HEK293 (cell line): Measurements from ENCODE around the gene CATSPERD.

Source experiments
- CTCF ChIA-PET: fragments of 350-600 bp; formaldehyde crosslinking; extraction: SDS; loops from one replicate; lab custom pipeline; 2021; ENCODE audit warnings: antibody characterized with exemption; lab: Yijun Ruan, JAX
- POLR2A ChIA-PET: fragments of 300-600 bp; formaldehyde crosslinking; extraction: SDS; loops from one replicate; lab custom pipeline; 2020; ENCODE audit warnings: antibody characterized with exemption, inconsistent platforms; lab: Yijun Ruan, JAX
- H3K27ac ChIP-seq: fragments of 200-500 bp; sonication (Bioruptor generic); 2 replicates; pipeline ENCODE4 v1.5.1; 2014; ENCODE audit warnings: low read depth, low read length, control low read depth, inconsistent platforms; ENCODE audit errors: extremely low read depth
- H3K36me3 ChIP-seq, 2 experiments: fragments of 200-500 bp in 1 of 2; sonication (Bioruptor generic) in 1 of 2; 1 replicate in 1 of 2; 2 replicates in 1 of 2; pipeline ENCODE4 v1.5.1; 2014 to 2017; ENCODE audit warnings: inconsistent platforms in 2 of 2, low read length in 2 of 2; ENCODE audit not compliant: control insufficient read depth in 2 of 2, insufficient read depth in 1 of 2
- H3K4me1 ChIP-seq: fragments of 200-500 bp; sonication (Bioruptor generic); 2 replicates; pipeline ENCODE4 v1.5.1; 2014; ENCODE audit warnings: mild to moderate bottlenecking, low read length, inconsistent platforms; ENCODE audit not compliant: control insufficient read depth, insufficient read depth
- H3K4me3 ChIP-seq: 2 replicates; pipeline ENCODE4 v1.5.1; 2011; ENCODE audit warnings: low read depth, mild to moderate bottlenecking, control low read depth, low read length, moderate library complexity
- H3K9me3 ChIP-seq: fragments of 200-500 bp; sonication (Bioruptor generic); 2 replicates; pipeline ENCODE4 v1.5.1; 2014; ENCODE audit warnings: low read depth, low read length, inconsistent platforms; ENCODE audit not compliant: control insufficient read depth, insufficient read depth
- GLIS1 ChIP-seq: fragments of 450-650 bp; formaldehyde crosslinking; IDR thresholded peaks from 2 replicates; pipeline ENCODE4 v1.5.1; 2016; ENCODE audit warnings: missing biosample characterization, missing genetic modification characterization
- KLF10 ChIP-seq: fragments of 450-650 bp; IDR thresholded peaks from 2 replicates; pipeline ENCODE4 v1.5.1; 2018; ENCODE audit warnings: missing biosample characterization, mild to moderate bottlenecking, missing genetic modification characterization
- KLF8 ChIP-seq: fragments of 450-650 bp; formaldehyde crosslinking; IDR thresholded peaks from 2 replicates; pipeline ENCODE4 v1.5.1; 2016; ENCODE audit warnings: missing biosample characterization, missing genetic modification characterization
- KLF9 ChIP-seq: fragments of 450-650 bp; formaldehyde crosslinking; IDR thresholded peaks from 2 replicates; pipeline ENCODE4 v1.5.1; 2016; ENCODE audit warnings: missing biosample characterization, missing genetic modification characterization, low read depth
- REPIN1 ChIP-seq: fragments of 450-650 bp; formaldehyde crosslinking; IDR thresholded peaks from 2 replicates; pipeline ENCODE4 v1.5.1; 2017; ENCODE audit warnings: missing biosample characterization, missing genetic modification characterization, low read depth
- SALL2 ChIP-seq: fragments of 450-650 bp; formaldehyde crosslinking; IDR thresholded peaks from 2 replicates; pipeline ENCODE4 v1.5.0; 2017; ENCODE audit warnings: missing biosample characterization, mild to moderate bottlenecking, missing genetic modification characterization, borderline replicate concordance
- TCF7L2 ChIP-seq: IDR thresholded peaks from 2 replicates; pipeline ENCODE4 v1.6.1; 2011; ENCODE audit warnings: low read depth, mild to moderate bottlenecking, inconsistent platforms, low read length, moderate library complexity, borderline replicate concordance
- ZFP69B ChIP-seq: fragments of 450-650 bp; formaldehyde crosslinking; IDR thresholded peaks from 2 replicates; pipeline ENCODE4 v1.5.1; 2016; ENCODE audit warnings: missing biosample characterization, missing genetic modification characterization
- ZNF138 ChIP-seq: fragments of 450-650 bp; formaldehyde crosslinking; IDR thresholded peaks from 2 replicates; pipeline ENCODE4 v1.5.1; 2016; ENCODE audit warnings: missing biosample characterization, missing genetic modification characterization, borderline replicate concordance
- ZNF157 ChIP-seq: fragments of 450-650 bp; formaldehyde crosslinking; IDR thresholded peaks from 2 replicates; pipeline ENCODE4 v1.5.1; 2016; ENCODE audit warnings: missing biosample characterization, missing genetic modification characterization
- ZNF280D ChIP-seq: fragments of 450-650 bp; formaldehyde crosslinking; IDR thresholded peaks from 2 replicates; pipeline ENCODE4 v1.5.1; 2016; ENCODE audit warnings: missing biosample characterization, missing genetic modification characterization
- ZNF350 ChIP-seq: fragments of 450-650 bp; formaldehyde crosslinking; IDR thresholded peaks from 2 replicates; pipeline ENCODE4 v1.5.0; 2017; ENCODE audit warnings: missing biosample characterization, mild to moderate bottlenecking, missing genetic modification characterization
- ZNF514 ChIP-seq: fragments of 450-650 bp; formaldehyde crosslinking; IDR thresholded peaks from 2 replicates; pipeline ENCODE4 v1.5.1; 2016; ENCODE audit warnings: missing biosample characterization, missing genetic modification characterization
- ZNF555 ChIP-seq: fragments of 450-650 bp; formaldehyde crosslinking; conservative IDR thresholded peaks from 2 replicates; pipeline ENCODE4 v1.5.1; 2017; ENCODE audit warnings: missing biosample characterization, mild to moderate bottlenecking, missing genetic modification characterization, inconsistent platforms
- ZNF660 ChIP-seq: fragments of 450-650 bp; IDR thresholded peaks from 2 replicates; pipeline ENCODE4 v1.5.1; 2018; ENCODE audit warnings: missing biosample characterization, mild to moderate bottlenecking, missing genetic modification characterization
- ZNF777 ChIP-seq: fragments of 450-650 bp; formaldehyde crosslinking; IDR thresholded peaks from 2 replicates; pipeline ENCODE4 v1.5.1; 2017; ENCODE audit warnings: missing biosample characterization, missing genetic modification characterization, borderline replicate concordance
- ZNF792 ChIP-seq: fragments of 450-650 bp; formaldehyde crosslinking; IDR thresholded peaks from 2 replicates; pipeline ENCODE4 v1.5.1; 2016; ENCODE audit warnings: missing biosample characterization, missing genetic modification characterization
- ZNF830 ChIP-seq: fragments of 450-650 bp; IDR thresholded peaks from 2 replicates; pipeline ENCODE4 v1.5.0; 2018; ENCODE audit warnings: missing biosample characterization, missing genetic modification characterization, low read depth, mild to moderate bottlenecking, moderate library complexity
- ZSCAN16 ChIP-seq: fragments of 450-650 bp; formaldehyde crosslinking; IDR thresholded peaks from 2 replicates; pipeline ENCODE4 v1.5.1; 2016; ENCODE audit warnings: missing biosample characterization, missing genetic modification characterization
- TF ChIP-seq, protein P1 (sequence below): fragments of 450-650 bp; formaldehyde crosslinking; IDR thresholded peaks from 2 replicates; pipeline ENCODE4 v1.5.1; 2016; ENCODE audit warnings: missing biosample characterization, missing genetic modification characterization
- TF ChIP-seq, protein P2 (sequence below): fragments of 450-650 bp; formaldehyde crosslinking; IDR thresholded peaks from 2 replicates; pipeline ENCODE4 v1.5.1; 2016; ENCODE audit warnings: missing biosample characterization, missing genetic modification characterization
- TF ChIP-seq, protein P3 (sequence below): fragments of 450-650 bp; formaldehyde crosslinking; IDR thresholded peaks from 2 replicates; pipeline ENCODE4 v1.5.1; 2016; ENCODE audit warnings: missing biosample characterization, missing genetic modification characterization
- TF ChIP-seq, protein P4 (sequence below): fragments of 450-650 bp; formaldehyde crosslinking; IDR thresholded peaks from 2 replicates; pipeline ENCODE4 v1.5.1; 2017; ENCODE audit warnings: missing biosample characterization, missing genetic modification characterization
- TF ChIP-seq, protein P5 (sequence below): fragments of 450-650 bp; formaldehyde crosslinking; IDR thresholded peaks from 2 replicates; pipeline ENCODE4 v1.5.1; 2016; ENCODE audit warnings: missing biosample characterization, missing genetic modification characterization

CATSPERD gene

GRCh38 chr19:5804516-5805461 is 84.4 kb downstream of the CATSPERD start, which contains the start of gene NRTN:
NRTN (plus strand) TSS chr19:5805067; CDS start chr19:5824166, 19,099 bp downstream.
- H3K36me3 ChIP-seq: no peaks in the 10 kb centered on the region
- H3K4me3 ChIP-seq: peak within 1 kb of the TSS; percentile 26
- H3K4me1 ChIP-seq: peaks cover 3% of the 10 kb centered on the region; the same call in 1 of the 2 replicates
- POLR2A ChIA-PET: interaction anchor here (0.5 to 1.6 kb wide), 15 partner anchors 12 to 218 kb away, joined by 3 to 29 read pairs (median 5); partner anchors contain the start of genes DUS3L, NDUFA11, RPL36 and VMAC
- no peak within 1 kb of the TSS for H3K27ac ChIP-seq
- H3K9me3 ChIP-seq: no peaks in the 10 kb centered on the region
- CTCF ChIA-PET: interaction anchor here (0.6 to 2.3 kb wide), 74 partner anchors 10 to 701 kb away, joined by 3 to 71 read pairs (median 6); partner anchors contain the start of genes CAPS, DUS3L, FUT6 and NDUFA11
- TF ChIP-seq TCF7L2: no peak
- TF ChIP-seq, protein P1, sequence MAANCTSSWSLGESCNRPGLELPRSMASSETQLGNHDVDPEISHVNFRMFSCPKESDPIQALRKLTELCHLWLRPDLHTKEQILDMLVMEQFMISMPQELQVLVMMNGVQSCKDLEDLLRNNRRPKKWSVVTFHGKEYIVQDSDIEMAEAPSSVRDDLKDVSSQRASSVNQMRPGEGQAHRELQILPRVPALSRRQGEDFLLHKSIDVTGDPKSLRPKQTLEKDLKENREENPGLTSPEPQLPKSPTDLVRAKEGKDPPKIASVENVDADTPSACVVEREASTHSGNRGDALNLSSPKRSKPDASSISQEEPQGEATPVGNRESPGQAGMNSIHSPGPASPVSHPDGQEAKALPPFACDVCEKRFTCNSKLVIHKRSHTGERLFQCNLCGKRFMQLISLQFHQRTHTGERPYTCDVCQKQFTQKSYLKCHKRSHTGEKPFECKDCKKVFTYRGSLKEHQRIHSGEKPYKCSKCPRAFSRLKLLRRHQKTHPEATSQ (tag by site-specific recombination): no peak
- TF ChIP-seq KLF9: peak; percentile 71; the same call in 1 of the 2 replicates
- no peak for TF ChIP-seq ZNF280D (tag by site-specific recombination)
- no peak for TF ChIP-seq ZNF830 (tag by site-specific recombination)
- no peak for TF ChIP-seq ZNF350
- no peak for TF ChIP-seq ZNF555
- TF ChIP-seq REPIN1 (tag by site-specific recombination): no peak
- peak; percentile 67; the same call in 1 of the 2 replicates for TF ChIP-seq ZNF777 (tag by site-specific recombination)
- TF ChIP-seq KLF10 (tag by site-specific recombination): peak; percentile 61; the same call in 1 of the 2 replicates
- no peak for TF ChIP-seq KLF8
- TF ChIP-seq GLIS1 (tag by site-specific recombination): no peak
- TF ChIP-seq ZNF157 (tag by site-specific recombination): no peak
- TF ChIP-seq ZSCAN16 (tag by site-specific recombination): no peak
- no peak for TF ChIP-seq SALL2
- TF ChIP-seq, protein P2, sequence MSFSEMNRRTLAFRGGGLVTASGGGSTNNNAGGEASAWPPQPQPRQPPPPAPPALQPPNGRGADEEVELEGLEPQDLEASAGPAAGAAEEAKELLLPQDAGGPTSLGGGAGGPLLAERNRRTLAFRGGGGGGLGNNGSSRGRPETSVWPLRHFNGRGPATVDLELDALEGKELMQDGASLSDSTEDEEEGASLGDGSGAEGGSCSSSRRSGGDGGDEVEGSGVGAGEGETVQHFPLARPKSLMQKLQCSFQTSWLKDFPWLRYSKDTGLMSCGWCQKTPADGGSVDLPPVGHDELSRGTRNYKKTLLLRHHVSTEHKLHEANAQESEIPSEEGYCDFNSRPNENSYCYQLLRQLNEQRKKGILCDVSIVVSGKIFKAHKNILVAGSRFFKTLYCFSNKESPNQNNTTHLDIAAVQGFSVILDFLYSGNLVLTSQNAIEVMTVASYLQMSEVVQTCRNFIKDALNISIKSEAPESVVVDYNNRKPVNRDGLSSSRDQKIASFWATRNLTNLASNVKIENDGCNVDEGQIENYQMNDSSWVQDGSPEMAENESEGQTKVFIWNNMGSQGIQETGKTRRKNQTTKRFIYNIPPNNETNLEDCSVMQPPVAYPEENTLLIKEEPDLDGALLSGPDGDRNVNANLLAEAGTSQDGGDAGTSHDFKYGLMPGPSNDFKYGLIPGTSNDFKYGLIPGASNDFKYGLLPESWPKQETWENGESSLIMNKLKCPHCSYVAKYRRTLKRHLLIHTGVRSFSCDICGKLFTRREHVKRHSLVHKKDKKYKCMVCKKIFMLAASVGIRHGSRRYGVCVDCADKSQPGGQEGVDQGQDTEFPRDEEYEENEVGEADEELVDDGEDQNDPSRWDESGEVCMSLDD (tag by site-specific recombination): peak; percentile 71
- no peak for TF ChIP-seq ZNF792 (tag by site-specific recombination)
- TF ChIP-seq ZFP69B (tag by site-specific recombination): no peak
- TF ChIP-seq, protein P3, sequence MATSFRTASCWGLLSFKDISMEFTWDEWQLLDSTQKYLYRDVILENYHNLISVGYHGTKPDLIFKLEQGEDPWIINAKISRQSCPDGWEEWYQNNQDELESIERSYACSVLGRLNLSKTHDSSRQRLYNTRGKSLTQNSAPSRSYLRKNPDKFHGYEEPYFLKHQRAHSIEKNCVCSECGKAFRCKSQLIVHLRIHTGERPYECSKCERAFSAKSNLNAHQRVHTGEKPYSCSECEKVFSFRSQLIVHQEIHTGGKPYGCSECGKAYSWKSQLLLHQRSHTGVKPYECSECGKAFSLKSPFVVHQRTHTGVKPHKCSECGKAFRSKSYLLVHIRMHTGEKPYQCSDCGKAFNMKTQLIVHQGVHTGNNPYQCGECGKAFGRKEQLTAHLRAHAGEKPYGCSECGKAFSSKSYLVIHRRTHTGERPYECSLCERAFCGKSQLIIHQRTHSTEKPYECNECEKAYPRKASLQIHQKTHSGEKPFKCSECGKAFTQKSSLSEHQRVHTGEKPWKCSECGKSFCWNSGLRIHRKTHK: no peak
- TF ChIP-seq, protein P4, sequence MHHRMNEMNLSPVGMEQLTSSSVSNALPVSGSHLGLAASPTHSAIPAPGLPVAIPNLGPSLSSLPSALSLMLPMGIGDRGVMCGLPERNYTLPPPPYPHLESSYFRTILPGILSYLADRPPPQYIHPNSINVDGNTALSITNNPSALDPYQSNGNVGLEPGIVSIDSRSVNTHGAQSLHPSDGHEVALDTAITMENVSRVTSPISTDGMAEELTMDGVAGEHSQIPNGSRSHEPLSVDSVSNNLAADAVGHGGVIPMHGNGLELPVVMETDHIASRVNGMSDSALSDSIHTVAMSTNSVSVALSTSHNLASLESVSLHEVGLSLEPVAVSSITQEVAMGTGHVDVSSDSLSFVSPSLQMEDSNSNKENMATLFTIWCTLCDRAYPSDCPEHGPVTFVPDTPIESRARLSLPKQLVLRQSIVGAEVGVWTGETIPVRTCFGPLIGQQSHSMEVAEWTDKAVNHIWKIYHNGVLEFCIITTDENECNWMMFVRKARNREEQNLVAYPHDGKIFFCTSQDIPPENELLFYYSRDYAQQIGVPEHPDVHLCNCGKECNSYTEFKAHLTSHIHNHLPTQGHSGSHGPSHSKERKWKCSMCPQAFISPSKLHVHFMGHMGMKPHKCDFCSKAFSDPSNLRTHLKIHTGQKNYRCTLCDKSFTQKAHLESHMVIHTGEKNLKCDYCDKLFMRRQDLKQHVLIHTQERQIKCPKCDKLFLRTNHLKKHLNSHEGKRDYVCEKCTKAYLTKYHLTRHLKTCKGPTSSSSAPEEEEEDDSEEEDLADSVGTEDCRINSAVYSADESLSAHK (tag by site-specific recombination): no peak
- TF ChIP-seq, protein P5, sequence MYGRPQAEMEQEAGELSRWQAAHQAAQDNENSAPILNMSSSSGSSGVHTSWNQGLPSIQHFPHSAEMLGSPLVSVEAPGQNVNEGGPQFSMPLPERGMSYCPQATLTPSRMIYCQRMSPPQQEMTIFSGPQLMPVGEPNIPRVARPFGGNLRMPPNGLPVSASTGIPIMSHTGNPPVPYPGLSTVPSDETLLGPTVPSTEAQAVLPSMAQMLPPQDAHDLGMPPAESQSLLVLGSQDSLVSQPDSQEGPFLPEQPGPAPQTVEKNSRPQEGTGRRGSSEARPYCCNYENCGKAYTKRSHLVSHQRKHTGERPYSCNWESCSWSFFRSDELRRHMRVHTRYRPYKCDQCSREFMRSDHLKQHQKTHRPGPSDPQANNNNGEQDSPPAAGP (tag by site-specific recombination): no peak
- TF ChIP-seq ZNF660: no peak
- no peak for TF ChIP-seq ZNF138 (tag by site-specific recombination)
- no peak for TF ChIP-seq ZNF514 (tag by site-specific recombination)
